GM19240 (cell line): ENCODE results near the gene EIF1AY.
"Not testable (repeated sequence)": the region's sequence is repeated elsewhere in the genome, so short reads cannot be mapped to it uniquely, and the experiment has no call there.

ENCODE experiments used
- DNase-seq: peaks from one replicate; pipeline ENCODE4 v3.0.0; 2011; ENCODE audit warnings: low spot score; ENCODE audit not compliant: insufficient read length

The EIF1AY gene

GRCh38 chrY:20575531-20576121, at the start of gene EIF1AY:
TSS of gene EIF1AY (plus strand) at chrY:20575776. CDS start at chrY:20575872, 96 bp downstream.
- no peak for DNase-seq

- no peak for DNase-seq
Observed at GRCh38 chrY:20528435-20528834, 47.1 kb upstream of the EIF1AY start.

GRCh38 chrY:20538186-20538585, 37.4 kb upstream of the EIF1AY start:
- DNase-seq = no peak

GRCh38 chrY:20538933-20539332, 36.6 kb upstream of the EIF1AY start:
- DNase-seq = no peak

- no peak for DNase-seq
Observed at GRCh38 chrY:20544451-20544960, 31.1 kb upstream of the EIF1AY start.

GRCh38 chrY:20546071-20546470, 29.5 kb upstream of the EIF1AY start:
- DNase-seq = no peak

GRCh38 chrY:20549289-20549688, 26.3 kb upstream of the EIF1AY start:
- DNase-seq = no peak

- DNase-seq = no peak
Observed at GRCh38 chrY:20551840-20552239, 23.7 kb upstream of the EIF1AY start.

GRCh38 chrY:20552764-20553323, 22.7 kb upstream of the EIF1AY start:
- not testable (repeated sequence) for DNase-seq

GRCh38 chrY:20555820-20556219, 19.8 kb upstream of the EIF1AY start:
- no peak for DNase-seq

GRCh38 chrY:20558677-20559076, 16.9 kb upstream of the EIF1AY start:
- DNase-seq = no peak

- no peak for DNase-seq
Observed at GRCh38 chrY:20559873-20560512, 15.6 kb upstream of the EIF1AY start.

GRCh38 chrY:20571306-20571705, 4.3 kb upstream of the EIF1AY start:
- no peak for DNase-seq

- no peak for DNase-seq
Observed at GRCh38 chrY:20576506-20576905, 930 bp downstream of the EIF1AY start.

- no peak for DNase-seq
Observed at GRCh38 chrY:20578206-20578605, 2.6 kb downstream of the EIF1AY start.

- no peak for DNase-seq
Observed at GRCh38 chrY:20581687-20582086, 6.1 kb downstream of the EIF1AY start.

GRCh38 chrY:20586161-20586560, 10.6 kb downstream of the EIF1AY start:
- DNase-seq = no peak
